CD1c-positive myeloid dendritic cell (primary cell): ENCODE data around the gene CD207.

Source experiments
- DNase-seq: peaks from one replicate; pipeline ENCODE4 v3.0.0-alpha.2; 2016; ENCODE audit errors: extremely low spot score

CD207 gene

GRCh38 chr2:70828914-70829824, 6.4 kb downstream of the CD207 start:
- peak; percentile 33 for DNase-seq

GRCh38 chr2:70828115-70828514, 7.5 kb downstream of the CD207 start:
- DNase-seq, result no peak

GRCh38 chr2:70827388-70827787, 8.2 kb downstream of the CD207 start:
- peak; percentile 25 for DNase-seq

- peak; percentile 65 for DNase-seq
Measured at GRCh38 chr2:70826696-70827350, 8.8 kb downstream of the CD207 start.

- peak; percentile 17 for DNase-seq
Measured at GRCh38 chr2:70823249-70823648, 12.4 kb downstream of the CD207 start.

GRCh38 chr2:70822843-70823242, 12.8 kb downstream of the CD207 start:
- no peak for DNase-seq

GRCh38 chr2:70820499-70820898, 15.1 kb downstream of the CD207 start, which contains the start of gene CLEC4F:
TSS of gene CLEC4F (minus strand) at chr2:70820599. CDS start at chr2:70820523, 76 bp downstream.
- no peak for DNase-seq

- DNase-seq, result no peak
Measured at GRCh38 chr2:70817284-70817954, 18.2 kb downstream of the CD207 start.

- DNase-seq, result no peak
Measured at GRCh38 chr2:70816726-70817125, 18.9 kb downstream of the CD207 start.

- DNase-seq, result no peak
Measured at GRCh38 chr2:70808983-70809958, 26.3 kb downstream of the CD207 start.

- no peak for DNase-seq
Measured at GRCh38 chr2:70807828-70808118, 27.8 kb downstream of the CD207 start.

- no peak for DNase-seq
Measured at GRCh38 chr2:70807102-70807827, 28.4 kb downstream of the CD207 start.

GRCh38 chr2:70806620-70807019, 29.0 kb downstream of the CD207 start:
- no peak for DNase-seq

GRCh38 chr2:70806013-70806412, 29.6 kb downstream of the CD207 start:
- no peak for DNase-seq

- no peak for DNase-seq
Measured at GRCh38 chr2:70801607-70802263, 33.9 kb downstream of the CD207 start.

- DNase-seq, result no peak
Measured at GRCh38 chr2:70799706-70800105, 35.9 kb downstream of the CD207 start.

GRCh38 chr2:70797996-70798395, 37.6 kb downstream of the CD207 start:
- DNase-seq, result peak; percentile 70

- DNase-seq, result peak; percentile 69
Measured at GRCh38 chr2:70797506-70797905, 38.1 kb downstream of the CD207 start.

GRCh38 chr2:70796262-70796661, 39.4 kb downstream of the CD207 start:
- DNase-seq, result no peak
